ENCODE results near the gene PTP4A2.

The PTP4A2 gene

DNA sequence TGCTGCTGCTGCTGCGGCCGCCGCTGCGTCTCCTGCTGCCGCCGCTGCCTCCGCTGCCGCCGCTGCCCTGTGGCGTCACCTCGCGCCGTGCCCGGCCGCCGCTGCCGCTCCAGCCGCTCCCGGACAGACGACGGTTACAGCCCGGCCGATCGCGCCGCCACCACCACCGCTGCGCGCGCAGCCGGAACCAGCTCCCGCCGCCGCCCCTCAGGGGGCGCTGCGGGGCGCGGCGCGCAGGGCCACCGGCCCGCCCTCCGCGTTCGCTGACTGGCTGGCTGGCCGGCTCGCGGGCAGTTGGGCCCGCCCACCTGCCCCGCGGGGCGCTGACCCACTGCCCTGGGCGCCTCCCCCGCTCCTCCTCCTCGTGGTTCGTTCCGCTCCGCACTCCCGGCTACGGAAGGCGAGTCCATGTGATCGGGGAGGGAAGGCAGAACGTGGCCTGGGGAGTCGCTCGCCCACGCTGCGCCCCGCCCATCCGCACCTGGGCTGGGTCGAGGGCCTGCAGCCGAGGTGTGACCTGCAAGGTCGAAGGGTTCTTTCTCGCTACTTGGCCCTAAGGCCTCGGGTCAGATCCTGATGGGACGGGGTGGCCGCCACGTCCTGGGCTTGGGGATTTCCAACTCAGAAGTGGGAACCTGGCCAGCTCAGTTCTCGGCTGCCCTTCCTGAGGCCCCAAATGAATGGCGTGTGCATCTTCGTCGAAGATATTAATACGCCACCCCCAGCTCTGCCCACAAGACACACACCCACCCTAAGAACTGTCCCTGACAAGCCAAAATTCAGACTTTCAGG is at the start of gene PTP4A2:
Gene PTP4A2 (minus strand): TSS at position 185 of the 792 bp plus-strand sequence. CDS start 19,303 bp downstream, outside the sequence.
- DNase-seq: peak; percentile 87

- no peak for DNase-seq
Observed at GRCh38 chr1:31987135-31987619, 49.0 kb upstream of the PTP4A2 start.

- no peak for DNase-seq
Observed at GRCh38 chr1:31985430-31985829, 47.3 kb upstream of the PTP4A2 start.

DNA sequence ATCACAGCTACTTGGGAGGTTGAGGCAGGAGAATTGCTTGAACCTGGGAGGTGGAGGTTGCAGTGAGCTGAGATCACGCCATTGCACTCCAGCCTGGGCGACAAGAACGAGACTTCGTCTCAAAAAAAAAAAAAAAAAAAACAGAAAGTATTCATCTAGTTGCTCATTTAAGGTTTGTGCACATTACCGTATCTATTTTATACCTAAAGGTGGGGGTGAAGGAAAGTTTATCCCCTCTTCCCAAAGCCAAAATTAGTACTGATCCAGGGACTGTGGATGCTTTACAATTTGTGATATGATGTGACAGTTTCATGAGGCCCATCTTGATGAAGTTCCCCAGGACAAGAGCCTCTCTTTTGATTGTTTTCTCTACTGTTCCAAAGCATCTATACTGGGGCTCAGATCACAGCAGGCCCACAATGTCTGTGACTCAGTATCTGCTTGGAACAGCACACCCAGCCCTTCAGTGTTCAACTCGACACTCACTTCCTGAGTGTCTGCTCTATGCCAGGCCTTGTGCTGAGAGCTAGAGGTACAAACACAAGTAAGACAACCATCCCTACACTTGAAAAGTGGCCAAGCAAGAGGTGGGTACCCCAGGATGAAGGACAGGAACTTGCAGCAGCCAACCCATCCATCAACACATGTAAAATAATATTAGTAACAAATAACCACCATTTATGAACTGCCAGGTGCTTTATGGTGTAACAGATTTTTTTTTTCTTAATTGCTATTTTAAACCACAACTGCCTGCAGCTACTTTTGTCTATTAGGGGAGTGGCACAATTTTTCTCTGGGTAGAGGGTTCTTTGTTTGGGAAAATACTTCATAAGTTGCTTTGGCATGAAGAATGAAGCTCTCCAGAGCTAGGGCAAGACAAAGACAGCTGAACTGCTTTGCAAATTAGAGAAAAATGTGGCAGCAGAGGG is 46.5 kb upstream of the PTP4A2 start:
- DNase-seq: no peak

GRCh38 chr1:31981972-31982371 is 43.8 kb upstream of the PTP4A2 start:
- no peak for DNase-seq

DNA sequence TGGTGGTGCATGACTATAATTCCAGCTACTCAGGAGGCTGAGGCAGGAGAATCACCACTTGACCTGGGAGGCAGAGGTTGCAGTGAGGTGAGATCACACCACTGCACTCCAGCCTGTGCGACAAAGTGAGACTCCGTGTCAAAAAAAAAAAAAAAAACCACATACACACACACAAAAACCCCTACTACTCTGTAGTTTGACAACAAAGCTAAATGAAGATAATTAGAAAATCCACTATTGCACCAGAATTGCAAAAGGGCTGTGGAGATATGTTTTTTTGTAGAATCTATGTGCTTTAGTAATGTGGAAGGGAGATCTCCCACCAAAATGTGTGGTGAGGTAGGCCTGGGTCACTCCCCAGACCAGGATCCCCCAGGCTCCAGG is 43.3 kb upstream of the PTP4A2 start:
- DNase-seq: no peak

DNA sequence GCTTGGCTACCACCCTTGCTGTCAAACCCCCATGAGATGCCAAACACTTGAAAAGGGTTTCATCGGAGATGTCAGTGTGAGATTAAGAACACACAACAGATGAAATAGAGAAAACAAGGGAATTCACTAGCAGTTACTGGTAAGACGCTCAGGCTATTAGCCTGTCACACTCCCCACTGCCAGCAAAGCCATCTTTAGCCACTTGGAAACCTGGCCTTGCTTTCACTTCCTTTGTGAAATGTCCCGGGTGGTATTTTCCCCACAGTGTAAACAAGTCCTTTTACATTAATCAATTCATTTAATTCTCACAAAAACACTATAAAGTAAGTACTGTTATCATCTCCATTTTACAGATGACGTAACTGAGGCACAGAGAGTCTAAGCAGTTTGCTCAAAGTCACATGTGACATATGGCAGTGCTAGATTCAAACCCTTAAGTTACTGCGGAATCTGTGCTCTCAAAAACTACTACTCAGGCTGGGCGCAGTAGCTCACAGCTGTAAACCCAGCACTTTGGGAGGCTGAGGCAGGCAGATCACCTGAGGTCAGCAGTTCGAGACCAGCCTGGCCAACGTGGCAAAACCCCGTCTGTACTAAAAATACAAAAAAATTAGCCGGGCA is 42.8 kb upstream of the PTP4A2 start:
- DNase-seq: no peak

DNA sequence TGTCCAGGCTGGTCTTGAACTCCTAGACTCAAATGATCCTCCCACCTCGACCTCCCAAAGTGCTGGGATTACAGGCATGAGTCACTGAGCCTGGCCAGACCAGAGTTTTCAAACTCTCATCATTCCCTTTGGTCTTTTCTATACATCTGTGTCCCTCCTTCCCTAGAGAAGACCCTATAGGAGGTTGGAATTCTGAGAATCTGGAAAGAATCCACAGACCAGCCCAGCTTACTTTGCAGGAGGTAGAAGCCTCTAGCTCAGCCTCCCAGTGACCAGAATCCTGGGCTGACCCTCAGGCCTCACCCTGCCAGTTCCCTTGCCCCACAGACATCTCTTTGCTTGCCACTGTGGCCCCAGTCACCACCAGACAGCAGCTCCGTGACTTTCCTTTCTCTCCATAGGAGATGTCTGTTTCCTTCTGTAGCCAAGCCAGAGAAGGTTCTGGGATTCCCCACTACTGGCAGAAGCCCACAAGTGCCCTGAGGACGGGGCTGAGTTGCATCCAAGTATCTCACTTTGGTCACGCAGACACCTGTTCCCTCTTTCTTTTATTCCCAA is 40.8 kb upstream of the PTP4A2 start:
- DNase-seq: no peak

GRCh38 chr1:31977385-31978131 is 39.4 kb upstream of the PTP4A2 start:
- no peak for DNase-seq

- DNase-seq: no peak
Observed at GRCh38 chr1:31976401-31976800, 38.2 kb upstream of the PTP4A2 start.

- DNase-seq: no peak
Observed at GRCh38 chr1:31970873-31971272, 32.7 kb upstream of the PTP4A2 start.

GRCh38 chr1:31961536-31961935 is 23.4 kb upstream of the PTP4A2 start:
- no peak for DNase-seq

GRCh38 chr1:31959521-31960340 is 21.6 kb upstream of the PTP4A2 start:
- no peak for DNase-seq

GRCh38 chr1:31957701-31958674 is 19.8 kb upstream of the PTP4A2 start:
- no peak for DNase-seq

DNA sequence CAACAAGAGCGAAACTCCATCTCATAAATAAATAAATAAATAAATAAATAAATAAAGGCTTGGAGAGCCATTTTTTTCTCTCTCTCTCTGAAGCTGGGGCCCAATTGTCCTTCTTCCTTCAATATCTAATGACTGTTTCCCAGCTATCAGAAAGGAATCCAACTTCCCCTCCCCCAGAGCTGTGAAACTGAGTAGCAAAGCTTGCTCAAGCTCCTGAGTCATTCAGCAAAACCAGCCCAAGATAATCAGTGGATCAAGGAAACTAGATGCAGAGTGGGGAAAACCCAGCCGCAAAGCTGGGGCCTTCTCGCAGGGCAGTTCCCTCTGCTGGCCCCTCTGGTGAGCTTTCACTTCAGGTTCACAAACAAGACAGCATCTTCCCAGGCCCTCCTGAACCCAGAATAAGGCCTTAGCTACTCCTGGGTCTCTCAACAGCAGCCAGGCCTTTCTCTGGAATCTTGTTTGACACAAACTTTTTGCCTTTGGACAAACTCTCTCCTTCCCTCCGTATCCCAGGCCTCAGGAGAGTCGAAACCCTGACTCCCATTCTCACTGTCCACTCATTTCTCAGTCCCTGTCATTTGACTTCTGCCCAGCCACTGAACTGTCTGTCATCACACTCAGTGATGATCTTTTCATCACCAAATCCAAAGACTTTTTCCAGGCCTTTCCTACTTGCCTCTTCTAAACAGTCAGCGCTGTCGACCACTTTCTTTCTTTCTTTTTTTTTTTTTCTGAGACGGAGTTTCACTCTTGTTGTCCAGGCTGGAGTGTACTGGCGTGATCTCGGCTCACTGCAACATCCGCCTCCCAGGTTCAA is 18.0 kb upstream of the PTP4A2 start:
- no peak for DNase-seq

- DNase-seq: no peak
Observed at GRCh38 chr1:31954607-31955283, 16.6 kb upstream of the PTP4A2 start.

- DNase-seq: no peak
Observed at GRCh38 chr1:31952825-31953220, 14.7 kb upstream of the PTP4A2 start.

GRCh38 chr1:31951276-31951675 is 13.1 kb upstream of the PTP4A2 start:
- DNase-seq: no peak

GRCh38 chr1:31949862-31950261 is 11.7 kb upstream of the PTP4A2 start:
- no peak for DNase-seq
